Hepatocyte (in vitro differentiated cells): ENCODE measurements around the gene PRDM16. TPM values are rescaled to one million over a fixed set of nuclear protein-coding genes. Genes with fewer than 3 reads are reported as not detected.

ENCODE experiments used
- DNase-seq: peaks from one replicate; pipeline ENCODE4 v3.0.0-alpha.2; 2016; ENCODE audit warnings: low spot score
- H2AFZ ChIP-seq: fragments of 200-600 bp; sonication (generic); 2 replicates; pipeline ENCODE4 v1.6.0; 2016; ENCODE audit warnings: antibody characterized with exemption, mild to moderate bottlenecking
- H3K27ac ChIP-seq: fragments of 200-600 bp; sonication (generic); 2 replicates; pipeline ENCODE4 v1.5.1; 2016; ENCODE audit warnings: mild to moderate bottlenecking
- H3K27me3 ChIP-seq: fragments of 200-600 bp; sonication (generic); 2 replicates; pipeline ENCODE4 v1.6.1; 2016
- H3K36me3 ChIP-seq: fragments of 200-600 bp; sonication (generic); replicated peaks from 2 replicates; pipeline ENCODE4 v1.5.1; 2016; ENCODE audit warnings: low read depth; ENCODE audit not compliant: insufficient read depth
- H3K4me1 ChIP-seq: fragments of 200-600 bp; sonication (generic); 2 replicates; pipeline ENCODE4 v1.5.1; 2016; ENCODE audit warnings: mild to moderate bottlenecking, moderate library complexity; ENCODE audit not compliant: insufficient read depth
- H3K4me2 ChIP-seq: fragments of 200-600 bp; sonication (generic); 2 replicates; pipeline ENCODE4 v1.6.0; 2016
- H3K4me3 ChIP-seq: fragments of 200-600 bp; sonication (generic); 2 replicates; pipeline ENCODE4 v1.5.1; 2016; ENCODE audit warnings: mild to moderate bottlenecking
- H3K79me2 ChIP-seq: fragments of 200-600 bp; sonication (generic); 2 replicates; pipeline ENCODE4 v1.6.0; 2017; ENCODE audit warnings: mild to moderate bottlenecking
- H3K9me2 ChIP-seq: fragments of 200-600 bp; sonication (generic); replicated peaks from 2 replicates; pipeline ENCODE4 v1.6.0; 2017; ENCODE audit warnings: mild to moderate bottlenecking; ENCODE audit not compliant: insufficient read depth
- H3K9me3 ChIP-seq: fragments of 200-600 bp; sonication (generic); 2 replicates; pipeline ENCODE4 v1.5.1; 2016; ENCODE audit warnings: low read depth, mild to moderate bottlenecking
- H4K20me1 ChIP-seq: fragments of 200-600 bp; sonication (generic); 2 replicates; pipeline ENCODE4 v1.6.0; 2016; ENCODE audit warnings: mild to moderate bottlenecking; ENCODE audit not compliant: insufficient read depth, poor library complexity, severe bottlenecking
- EZH2 ChIP-seq: fragments of 200-600 bp; sonication (generic); IDR thresholded peaks from 2 replicates; pipeline ENCODE4 v1.6.1; 2016; ENCODE audit warnings: antibody characterized with exemption, mild to moderate bottlenecking, borderline replicate concordance
- EZH2phosphoT487 ChIP-seq: fragments of 200-600 bp; sonication (generic); IDR thresholded peaks from one replicate; pipeline ENCODE4 v1.6.1; 2018; ENCODE audit warnings: antibody characterized with exemption, mild to moderate bottlenecking, low read depth, moderate library complexity; ENCODE audit not compliant: unreplicated experiment, severe bottlenecking
- WGBS: methylation state at CpG from one replicate; pipeline ENCODE4 v1.1.6; 2016; ENCODE audit warnings: low lambda C conversion rate; ENCODE audit errors: missing lambda C conversion rate; 5-methylcytosine and 5-hydroxymethylcytosine counted together
- polyA plus RNA-seq: library from polyadenylated mRNA; unstranded; fragments of >200 nt; fragmentation: Nextera tagmentation; extraction: Ambion mirVana; gene quantifications from 2 replicates; pipeline ENCODE4 v1.2.1, GENCODE V29; 2016
- total RNA-seq: library from RNA; depleted of rRNA; stranded (reverse); fragments of >200 nt; gene quantifications from 2 replicates; pipeline ENCODE4 v1.2.3, GENCODE V29; 2014
- TF ChIP-seq, protein P1 (sequence below): fragments of 200-600 bp; sonication (generic); IDR thresholded peaks from 2 replicates; pipeline ENCODE4 v1.5.1; 2016; ENCODE audit warnings: antibody characterized with exemption, mild to moderate bottlenecking; ENCODE audit not compliant: poor library complexity

The PRDM16 gene
- total and polyA plus RNA-seq, 2 experiments from 2014 or later = 8.1 to 9.9 TPM

DNA sequence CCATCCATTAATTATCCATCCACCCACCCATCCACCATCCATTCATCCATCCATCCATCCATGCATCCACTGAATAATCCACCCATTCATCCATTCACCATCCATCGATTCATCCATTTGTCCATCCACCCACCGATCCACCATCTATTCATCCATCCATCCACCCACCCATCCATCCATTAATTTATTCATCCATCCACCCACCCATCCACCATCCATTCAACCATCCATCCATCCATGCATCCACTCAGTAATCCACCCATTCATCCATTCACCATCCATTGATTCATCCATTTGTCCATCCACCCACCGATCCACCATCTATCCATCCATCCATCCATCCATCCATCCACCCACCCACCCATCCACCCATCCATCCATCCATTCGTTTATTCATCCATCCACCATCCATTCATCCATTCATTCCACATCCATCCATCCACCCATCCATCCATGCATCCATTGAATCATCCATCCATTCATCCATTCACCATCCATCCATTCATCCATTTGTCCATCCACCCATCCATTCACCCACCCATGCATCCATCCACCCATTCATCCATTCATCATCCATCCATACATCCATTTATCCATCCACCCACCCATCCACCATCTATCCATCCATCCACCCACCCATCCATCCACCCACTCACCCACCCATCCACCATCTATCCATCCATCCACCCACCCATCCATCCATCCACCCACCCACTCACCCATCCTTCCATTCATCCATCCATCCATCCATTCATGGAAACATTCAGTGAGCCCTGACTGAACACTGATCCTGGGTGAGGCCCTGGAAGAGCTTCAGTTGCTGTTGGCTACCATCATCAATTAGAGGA, 302.1 kb downstream of the PRDM16 start:
- no peaks in the 10 kb centered on the region for H4K20me1 ChIP-seq
- DNase-seq = no peak
- no peaks in the 10 kb centered on the region for H3K4me1 ChIP-seq
- no peaks in the 10 kb centered on the region for H3K27me3 ChIP-seq
- no peaks in the 10 kb centered on the region for H3K79me2 ChIP-seq
- H3K4me3 ChIP-seq = no peak overlapping the region
- 83% methylated on average over 4 of the region's 4 CpGs for WGBS
- H3K9me2 ChIP-seq = no peaks in the 10 kb centered on the region
- H2AFZ ChIP-seq = no peak overlapping the region
- no peaks in the 10 kb centered on the region for H3K36me3 ChIP-seq
- TF ChIP-seq EZH2phosphoT487 = no peak
- TF ChIP-seq EZH2 = no peak
- TF ChIP-seq, protein P1, sequence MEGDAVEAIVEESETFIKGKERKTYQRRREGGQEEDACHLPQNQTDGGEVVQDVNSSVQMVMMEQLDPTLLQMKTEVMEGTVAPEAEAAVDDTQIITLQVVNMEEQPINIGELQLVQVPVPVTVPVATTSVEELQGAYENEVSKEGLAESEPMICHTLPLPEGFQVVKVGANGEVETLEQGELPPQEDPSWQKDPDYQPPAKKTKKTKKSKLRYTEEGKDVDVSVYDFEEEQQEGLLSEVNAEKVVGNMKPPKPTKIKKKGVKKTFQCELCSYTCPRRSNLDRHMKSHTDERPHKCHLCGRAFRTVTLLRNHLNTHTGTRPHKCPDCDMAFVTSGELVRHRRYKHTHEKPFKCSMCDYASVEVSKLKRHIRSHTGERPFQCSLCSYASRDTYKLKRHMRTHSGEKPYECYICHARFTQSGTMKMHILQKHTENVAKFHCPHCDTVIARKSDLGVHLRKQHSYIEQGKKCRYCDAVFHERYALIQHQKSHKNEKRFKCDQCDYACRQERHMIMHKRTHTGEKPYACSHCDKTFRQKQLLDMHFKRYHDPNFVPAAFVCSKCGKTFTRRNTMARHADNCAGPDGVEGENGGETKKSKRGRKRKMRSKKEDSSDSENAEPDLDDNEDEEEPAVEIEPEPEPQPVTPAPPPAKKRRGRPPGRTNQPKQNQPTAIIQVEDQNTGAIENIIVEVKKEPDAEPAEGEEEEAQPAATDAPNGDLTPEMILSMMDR = no peak
- no peak overlapping the region for H3K27ac ChIP-seq
- H3K4me2 ChIP-seq = no peak overlapping the region
- no peaks in the 10 kb centered on the region for H3K9me3 ChIP-seq

DNA sequence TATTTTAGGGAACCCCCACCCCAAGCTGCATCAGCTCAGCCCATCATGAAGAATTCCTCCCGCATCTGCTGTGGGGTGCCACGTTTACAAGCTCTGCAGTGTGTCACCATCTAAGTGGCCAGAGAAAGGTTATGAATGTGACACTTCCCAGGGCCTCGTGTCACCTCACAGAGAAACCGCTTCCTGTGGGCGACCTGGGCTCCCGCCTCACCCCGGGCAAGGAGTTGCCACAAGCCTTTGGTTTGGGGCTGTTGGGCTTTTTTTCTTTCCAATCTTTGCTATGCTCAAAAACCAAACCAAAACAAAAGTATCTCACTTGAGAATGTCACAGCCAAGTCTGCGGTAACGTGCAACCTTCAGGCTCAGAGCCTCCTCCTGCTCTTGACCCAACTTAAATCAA, 303.3 kb downstream of the PRDM16 start:
- Histone ChIP-seq H3K4me2 (no peak overlapping the region), H3K4me3 (no peak overlapping the region), H3K36me3 (no peaks in the 10 kb centered on the region), H4K20me1 (no peaks in the 10 kb centered on the region), H2AFZ (no peak overlapping the region), H3K9me2 (no peaks in the 10 kb centered on the region), H3K4me1 (no peaks in the 10 kb centered on the region), H3K79me2 (no peaks in the 10 kb centered on the region), H3K27ac (no peak overlapping the region), H3K9me3 (no peaks in the 10 kb centered on the region), H3K27me3 (no peaks in the 10 kb centered on the region)
- TF ChIP-seq, protein P1 = no peak
- TF ChIP-seq EZH2phosphoT487 = no peak
- no peak for TF ChIP-seq EZH2
- WGBS = 80% methylated on average over 9 of the region's 9 CpGs
- no peak for DNase-seq

DNA sequence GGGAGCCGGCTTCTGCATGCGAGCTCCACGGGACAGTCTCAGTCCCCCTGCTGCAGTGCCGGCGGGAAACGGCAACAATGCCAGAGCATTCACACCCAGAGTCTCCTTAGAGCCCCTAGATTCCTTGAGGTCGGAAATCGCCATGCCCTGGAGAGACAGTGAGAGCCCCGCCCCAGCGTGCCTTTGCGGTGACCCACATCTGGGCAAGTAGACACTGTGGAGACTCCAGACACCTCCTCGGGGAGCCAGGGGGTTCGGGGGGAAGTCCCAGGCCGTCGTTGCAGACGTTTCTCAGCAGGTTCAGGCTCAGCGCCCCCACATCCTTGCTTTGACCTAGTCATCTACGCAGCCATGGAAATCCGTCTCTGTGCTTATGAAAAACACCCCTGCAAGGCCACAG, 304.2 kb downstream of the PRDM16 start:
- Histone ChIP-seq H3K9me2 (no peaks in the 10 kb centered on the region), H3K4me2 (no peak overlapping the region), H4K20me1 (no peaks in the 10 kb centered on the region), H2AFZ (no peak overlapping the region), H3K4me3 (no peak overlapping the region), H3K4me1 (no peaks in the 10 kb centered on the region), H3K36me3 (no peaks in the 10 kb centered on the region), H3K79me2 (no peaks in the 10 kb centered on the region), H3K27me3 (no peaks in the 10 kb centered on the region), H3K9me3 (no peaks in the 10 kb centered on the region), H3K27ac (no peak overlapping the region)
- TF ChIP-seq, protein P1 = no peak
- TF ChIP-seq EZH2phosphoT487 (no peak), EZH2 (no peak)
- 95% methylated on average over 19 of the region's 19 CpGs for WGBS
- no peak for DNase-seq
